GM10266 (cell line): ENCODE data around the gene PIM1.

Source experiments
- DNase-seq: peaks from one replicate; pipeline ENCODE4 v3.0.0; 2012; ENCODE audit errors: extremely low spot score
- CTCF ChIP-seq: IDR thresholded peaks from 2 replicates; pipeline ENCODE4 v1.5.1; 2012; ENCODE audit warnings: mild to moderate bottlenecking, low read depth; ENCODE audit not compliant: control insufficient read depth, insufficient read depth; ENCODE audit errors: missing control alignments

The PIM1 gene

GRCh38 chr6:37139230-37139962, 30.6 kb upstream of the PIM1 start:
- TF ChIP-seq CTCF, result no peak
- no peak for DNase-seq

- TF ChIP-seq CTCF, result no peak
- DNase-seq, result no peak
Measured at GRCh38 chr6:37140145-37140544, 29.8 kb upstream of the PIM1 start.

GRCh38 chr6:37141281-37142049, 28.5 kb upstream of the PIM1 start:
- no peak for DNase-seq
- TF ChIP-seq CTCF, result no peak

GRCh38 chr6:37142050-37142614, 27.8 kb upstream of the PIM1 start:
- DNase-seq, result no peak
- no peak for TF ChIP-seq CTCF

- no peak for TF ChIP-seq CTCF
- no peak for DNase-seq
Measured at GRCh38 chr6:37143585-37143984, 26.4 kb upstream of the PIM1 start.

GRCh38 chr6:37145443-37145842, 24.5 kb upstream of the PIM1 start:
- no peak for TF ChIP-seq CTCF
- no peak for DNase-seq

GRCh38 chr6:37146735-37147157, 23.2 kb upstream of the PIM1 start:
- DNase-seq, result no peak
- TF ChIP-seq CTCF, result no peak
